Spinal cord (tissue), 10 donors: ENCODE data around the gene CSGALNACT2. TPM values are rescaled to one million over a fixed set of nuclear protein-coding genes. Genes with fewer than 3 reads are reported as not detected.

Experiments used
- DNase-seq, 6 donors: peaks; one replicate each; pipeline versions ENCODE4 v3.0.0 to v3.0.0-alpha.2; 2013 to 2015; ENCODE audit warnings: low spot score in 6 of 6, low read depth in 4 of 6
- H3K27ac ChIP-seq: one replicate; pipeline ENCODE4 v1.5.1; 2013; ENCODE audit warnings: low read depth, low read length, control low read depth
- H3K27me3 ChIP-seq: one replicate; pipeline ENCODE4 v1.6.1; 2013; ENCODE audit warnings: low read length; ENCODE audit not compliant: control insufficient read depth, insufficient read depth
- H3K36me3 ChIP-seq: one replicate; pipeline ENCODE4 v1.6.1; 2013; ENCODE audit warnings: low read length; ENCODE audit not compliant: control insufficient read depth, insufficient read depth
- H3K4me1 ChIP-seq: one replicate; pipeline ENCODE4 v1.6.1; 2013; ENCODE audit warnings: low read length; ENCODE audit not compliant: control insufficient read depth, insufficient read depth
- H3K4me3 ChIP-seq: one replicate; pipeline ENCODE4 v1.5.1; 2013; ENCODE audit warnings: low read depth, low read length, control low read depth
- H3K9me3 ChIP-seq: one replicate; pipeline ENCODE4 v1.6.1; 2013; ENCODE audit warnings: low read length; ENCODE audit not compliant: control insufficient read depth, insufficient read depth
- WGBS: methylation state at CpG from one replicate; pipeline ENCODE4 v1.1.5; 2013; ENCODE audit warnings: missing lambda C conversion rate; ENCODE audit not compliant: insufficient coverage; 5-methylcytosine and 5-hydroxymethylcytosine counted together
- polyA plus RNA-seq, 2 donors: library from polyadenylated mRNA; unstranded; fragments of 120-200 nt; gene quantifications; one replicate each; pipeline ENCODE4 v1.2.1, GENCODE V29; 2013; ENCODE audit not compliant: insufficient read length in 2 of 2
- total RNA-seq, 2 donors: library from RNA; depleted of rRNA in 1 of 2; stranded (reverse); fragments of 120-200 nt in 1 of 2; fragments of >200 nt in 1 of 2; gene quantifications; one replicate each; pipeline versions ENCODE4 v1.2.3 to v1.2.4, GENCODE V29; 2013 to 2014
- donor health status: healthy.

Gene CSGALNACT2
- total and polyA plus RNA-seq, 4 donors: 14.6 to 28.8 (median 19.3) TPM

DNA sequence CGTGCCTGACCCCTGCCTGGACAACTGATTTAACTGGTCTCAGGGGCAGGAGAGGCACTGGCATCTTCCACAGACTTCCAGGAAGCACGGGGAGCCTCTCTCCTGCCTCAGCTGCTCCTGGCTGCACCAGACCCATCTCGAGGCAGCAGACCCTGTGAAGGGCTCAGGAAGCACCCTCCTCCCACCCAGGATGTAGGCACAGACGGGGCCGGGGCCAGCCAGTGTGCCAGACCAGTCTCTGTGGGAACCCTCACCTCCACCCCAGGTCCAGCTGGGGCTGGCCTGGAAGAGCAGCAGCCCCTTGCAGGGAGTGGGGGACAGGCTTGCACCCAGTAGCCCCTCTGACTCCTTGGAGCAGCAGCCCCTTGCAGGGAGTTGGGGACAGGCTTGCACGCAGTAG lies 72.3 kb downstream of the CSGALNACT2 start:
- H3K4me3 ChIP-seq: no peak overlapping the region
- 71% methylated on average over 4 of the region's 6 CpGs for WGBS
- peaks cover 24% of the 10 kb centered on the region for H3K4me1 ChIP-seq
- DNase-seq: no peak
- no peak overlapping the region for H3K27ac ChIP-seq
- no peaks in the 10 kb centered on the region for H3K9me3 ChIP-seq
- no peaks in the 10 kb centered on the region for H3K27me3 ChIP-seq
- peaks cover 6% of the 10 kb centered on the region for H3K36me3 ChIP-seq

DNA sequence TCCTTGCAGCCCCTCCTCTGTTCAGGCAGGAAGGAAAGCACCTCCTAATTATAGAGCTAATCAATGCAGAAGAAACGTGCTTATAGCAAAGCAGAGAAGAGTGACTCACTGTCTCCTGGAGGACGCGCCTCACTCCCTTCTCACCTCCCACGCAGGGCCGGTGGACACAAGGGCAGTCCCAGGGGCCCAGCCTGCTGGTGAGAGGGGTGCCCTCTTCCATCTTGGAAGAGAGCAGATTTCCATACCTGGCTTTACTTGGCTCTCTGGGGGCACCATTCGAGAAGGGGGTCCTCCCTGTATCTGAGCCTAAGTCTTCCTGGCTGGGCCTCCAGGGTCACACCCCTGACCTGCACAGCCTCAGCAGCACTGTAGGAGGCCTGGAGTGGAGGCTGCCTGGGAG lies 72.8 kb downstream of the CSGALNACT2 start:
- Histone ChIP-seq H3K27me3 (no peaks in the 10 kb centered on the region), H3K9me3 (no peaks in the 10 kb centered on the region), H3K4me1 (peaks cover 27% of the 10 kb centered on the region), H3K4me3 (no peak overlapping the region), H3K27ac (no peak overlapping the region), H3K36me3 (peaks cover 3% of the 10 kb centered on the region)
- WGBS: 81% methylated on average over 5 of the region's 6 CpGs
- DNase-seq: no peak

DNA sequence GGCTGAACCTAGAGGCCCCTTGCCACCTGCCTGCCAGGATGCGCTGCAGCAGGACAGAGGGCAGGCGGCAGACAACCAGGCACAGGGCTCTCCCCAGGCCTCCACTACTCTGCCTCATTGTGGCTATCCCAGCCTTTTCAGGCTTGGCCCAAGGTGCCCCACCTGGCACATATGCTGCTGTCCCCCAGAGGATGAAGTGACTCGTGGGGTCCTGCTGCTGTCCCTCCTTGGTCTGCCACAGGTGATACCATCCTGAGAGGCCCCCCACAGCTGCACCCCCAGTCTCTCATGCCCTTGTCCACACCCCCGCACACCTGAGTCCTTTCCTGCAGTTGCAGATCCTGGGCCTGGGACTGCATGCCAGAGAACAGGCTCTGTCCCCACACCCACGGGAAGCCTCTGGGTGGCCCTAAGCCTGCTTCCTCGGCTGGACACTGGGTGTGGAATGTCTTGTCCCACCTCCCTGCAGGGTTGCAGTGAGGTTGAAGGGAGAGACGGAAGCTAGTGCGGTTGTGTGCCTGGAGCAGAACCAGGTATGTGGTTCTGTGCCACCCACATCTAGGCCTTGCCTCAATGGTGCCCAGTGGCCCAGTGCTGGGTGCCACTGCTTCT lies 73.3 kb downstream of the CSGALNACT2 start:
- WGBS: 82% methylated on average over 8 of the region's 8 CpGs

DNA sequence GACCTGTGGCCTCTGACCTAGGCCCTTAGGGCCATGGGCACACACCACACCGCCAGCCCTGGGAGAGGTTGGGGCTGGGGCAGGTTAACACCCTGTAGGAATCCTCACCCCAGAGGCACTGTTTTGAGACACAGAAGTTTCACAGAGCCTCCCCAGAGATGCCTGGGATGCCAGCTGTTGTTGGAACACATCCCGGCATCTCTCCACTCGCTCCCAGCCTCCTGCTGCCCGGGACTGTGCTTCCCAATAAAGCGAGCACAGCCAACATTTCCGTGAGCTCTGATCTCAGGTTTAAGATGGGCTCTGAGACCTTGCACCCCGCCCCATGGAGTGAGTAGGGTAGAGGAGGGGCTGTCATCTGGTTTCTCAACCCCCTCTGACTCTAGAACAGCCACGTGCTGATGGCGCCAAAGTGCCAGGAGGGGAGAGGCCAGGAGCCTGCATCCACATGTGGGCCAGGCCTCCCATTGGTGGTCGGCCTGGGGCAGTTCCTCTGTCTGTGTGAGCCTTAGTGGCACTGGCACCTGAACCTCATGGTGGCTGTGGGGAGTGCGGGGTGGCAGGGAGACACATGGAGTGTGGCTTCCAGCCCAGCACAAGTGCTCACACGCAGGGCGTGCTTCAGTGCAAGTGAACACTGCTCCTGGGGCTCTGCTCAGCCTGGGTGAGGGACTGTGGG lies 73.9 kb downstream of the CSGALNACT2 start:
- WGBS: 59% methylated on average over 12 of the region's 13 CpGs
- no peaks in the 10 kb centered on the region for H3K27me3 ChIP-seq
- DNase-seq: peak in 2 of 6 donors; percentile 55 to 60

More for the DNA sequence above, 73.3 kb downstream of the CSGALNACT2 start:
- Histone ChIP-seq H3K4me1 (peaks cover 31% of the 10 kb centered on the region), H3K27me3 (no peaks in the 10 kb centered on the region), H3K9me3 (no peaks in the 10 kb centered on the region), H3K36me3 (peaks cover 3% of the 10 kb centered on the region), H3K27ac (no peak overlapping the region), H3K4me3 (no peak overlapping the region)
- no peak for DNase-seq

DNA sequence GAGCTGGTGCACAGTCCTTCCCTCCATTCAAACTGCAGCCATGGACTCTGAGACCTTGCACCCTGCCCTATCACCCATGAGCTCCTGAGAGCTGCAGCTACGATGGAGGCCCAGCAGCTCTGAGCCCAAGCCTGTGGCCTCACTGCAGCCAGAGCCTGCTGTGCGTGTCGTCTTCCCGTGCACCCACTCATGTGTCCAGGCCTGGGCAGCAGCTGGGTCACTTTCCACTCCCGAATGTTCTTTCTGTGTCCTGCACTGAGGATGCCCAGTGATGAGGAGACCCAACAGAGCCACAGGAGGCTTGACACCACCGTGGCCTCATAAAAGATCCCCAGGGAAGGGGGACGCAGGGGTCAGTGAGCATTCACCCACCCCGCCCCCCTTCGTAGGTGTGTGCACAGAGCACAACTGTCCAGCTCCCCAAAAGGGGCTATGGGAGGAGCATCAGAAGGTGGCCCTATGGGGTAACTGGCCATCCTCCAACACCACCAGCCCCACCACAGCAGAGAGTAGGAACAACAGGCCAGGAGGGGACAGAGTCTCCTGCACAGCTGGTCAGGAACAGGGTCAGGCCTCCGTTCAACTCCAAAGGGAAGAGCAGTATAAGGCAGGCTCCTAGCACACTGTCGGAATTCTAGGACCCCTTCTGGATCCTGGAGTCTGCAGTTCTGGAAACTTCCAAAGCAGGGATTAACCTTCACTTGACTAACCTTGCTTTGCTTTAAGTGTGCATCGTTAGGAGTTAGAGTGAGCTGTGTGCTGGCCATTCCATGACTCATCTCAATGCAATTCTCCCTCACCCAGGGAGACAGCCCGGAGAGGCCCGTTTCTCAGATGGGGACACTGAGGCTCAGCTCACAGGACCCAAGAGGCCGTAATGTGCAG lies 76.1 kb downstream of the CSGALNACT2 start:
- Histone ChIP-seq H3K36me3 (peaks cover 5% of the 10 kb centered on the region), H3K4me3 (no peak overlapping the region), H3K4me1 (peaks cover 48% of the 10 kb centered on the region), H3K27ac (no peak overlapping the region), H3K27me3 (no peaks in the 10 kb centered on the region), H3K9me3 (no peaks in the 10 kb centered on the region)
- no peak for DNase-seq
- 85% methylated on average over 12 of the region's 15 CpGs for WGBS

More for the DNA sequence above, 73.9 kb downstream of the CSGALNACT2 start:
- Histone ChIP-seq H3K36me3 (peaks cover 3% of the 10 kb centered on the region), H3K27ac (no peak overlapping the region), H3K4me3 (no peak overlapping the region), H3K9me3 (no peaks in the 10 kb centered on the region), H3K4me1 (peaks cover 33% of the 10 kb centered on the region)

DNA sequence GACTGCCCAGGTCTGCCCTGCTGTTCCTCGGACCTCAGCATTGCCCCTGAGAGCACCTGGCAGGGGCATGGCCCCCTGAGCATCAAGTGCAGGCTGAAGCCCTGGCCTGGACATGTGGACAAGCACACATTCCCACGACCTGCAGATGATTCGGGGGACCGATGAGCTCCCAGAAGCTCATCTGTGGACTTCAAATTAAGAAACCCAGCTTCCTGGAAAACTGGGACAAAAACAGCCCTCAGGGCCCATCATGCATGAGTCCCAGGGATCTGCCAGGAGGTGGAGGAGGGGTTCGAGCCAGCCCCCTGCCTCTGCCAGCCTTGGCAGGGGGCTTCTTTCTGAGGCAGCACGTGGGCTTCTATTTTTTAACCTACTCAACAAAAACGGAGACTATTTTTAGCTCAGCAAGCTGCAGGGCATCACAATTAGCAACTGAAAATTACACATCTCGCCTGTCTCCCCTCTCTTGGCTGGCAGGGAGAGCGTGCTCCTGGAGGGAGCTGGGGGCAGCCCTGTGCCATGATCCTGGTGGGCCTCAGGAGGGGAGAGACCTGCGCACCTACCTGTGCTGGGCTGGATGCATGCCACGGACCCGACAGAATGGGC lies 76.8 kb downstream of the CSGALNACT2 start:
- Histone ChIP-seq H3K27ac (no peak overlapping the region), H3K27me3 (no peaks in the 10 kb centered on the region), H3K9me3 (no peaks in the 10 kb centered on the region), H3K4me3 (no peak overlapping the region), H3K4me1 (peaks cover 56% of the 10 kb centered on the region), H3K36me3 (peaks cover 5% of the 10 kb centered on the region)
- WGBS: 37% methylated on average over 8 of the region's 12 CpGs
- peak in 2 of 6 donors; percentile 76 to 90 for DNase-seq

DNA sequence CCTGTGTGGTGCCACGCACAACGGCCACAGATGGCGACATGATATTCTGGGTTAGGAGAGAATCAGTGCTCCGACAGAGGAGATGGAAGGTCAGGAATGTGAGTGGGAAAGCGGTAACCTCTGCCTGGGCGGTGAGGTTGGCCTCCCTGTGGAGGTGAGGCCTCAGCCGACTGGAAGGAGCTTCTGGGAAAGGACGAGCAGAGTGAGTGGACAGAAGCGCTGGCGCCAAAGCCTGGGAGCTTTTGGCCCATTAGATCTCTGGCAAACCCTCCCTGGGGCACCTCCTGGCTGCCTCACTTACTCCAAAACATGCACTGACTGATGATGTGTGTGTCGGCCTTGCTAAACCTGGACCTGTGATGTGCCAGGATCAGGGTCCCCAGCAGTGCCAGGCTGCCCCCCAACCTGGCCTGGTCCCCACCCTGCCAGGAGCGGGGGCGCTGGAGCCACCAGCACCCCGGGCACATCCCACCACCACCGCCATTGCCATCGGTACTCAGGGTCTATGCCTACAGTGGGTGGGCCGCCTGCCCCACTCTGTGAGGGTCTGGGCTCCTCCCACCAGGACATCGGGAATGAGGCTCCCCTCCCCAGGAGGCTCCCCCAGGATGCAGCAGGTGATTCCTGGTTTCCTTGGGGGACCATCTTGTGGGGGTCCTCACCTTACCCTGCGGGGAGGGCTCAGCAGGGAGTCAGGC lies 77.7 kb downstream of the CSGALNACT2 start:
- no peak for DNase-seq
- H3K4me1 ChIP-seq: peaks cover 60% of the 10 kb centered on the region
- no peak overlapping the region for H3K27ac ChIP-seq
- peaks cover 5% of the 10 kb centered on the region for H3K36me3 ChIP-seq
- H3K9me3 ChIP-seq: no peaks in the 10 kb centered on the region
- H3K4me3 ChIP-seq: no peak overlapping the region
- no peaks in the 10 kb centered on the region for H3K27me3 ChIP-seq
- 78% methylated on average over 15 of the region's 19 CpGs for WGBS

DNA sequence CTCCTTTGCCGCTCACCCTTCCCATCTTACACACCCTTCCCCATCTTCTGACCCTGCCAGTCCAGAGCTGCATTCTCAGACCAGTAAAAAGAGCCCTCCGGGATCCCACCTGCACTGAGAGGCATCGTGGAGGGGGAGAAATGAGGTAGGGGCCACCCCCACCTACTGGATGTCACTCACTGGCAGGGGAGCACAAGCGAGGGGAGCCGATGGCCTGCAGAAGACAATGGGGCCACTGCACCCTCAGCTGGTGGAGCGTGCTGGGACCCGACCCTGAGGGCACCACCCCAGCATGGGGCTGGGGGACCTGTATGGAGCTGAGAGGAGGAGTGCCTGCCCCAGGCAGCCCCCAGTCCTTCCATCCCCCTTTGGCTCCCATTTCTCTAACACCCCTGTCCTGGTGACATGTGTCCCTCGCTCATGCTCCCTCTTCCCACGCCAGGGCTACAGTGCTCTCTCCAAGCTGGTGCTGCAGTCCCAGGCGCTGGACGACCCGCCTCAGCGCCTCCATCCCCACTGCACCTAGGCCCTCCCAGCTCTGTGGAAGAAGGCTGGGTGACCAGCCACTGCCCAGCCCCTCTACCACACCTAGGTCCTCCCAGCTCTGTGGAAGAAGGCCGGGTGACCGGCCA lies 78.8 kb downstream of the CSGALNACT2 start:
- WGBS: 95% methylated on average over 11 of the region's 15 CpGs
- no peaks in the 10 kb centered on the region for H3K9me3 ChIP-seq
- no peak for DNase-seq
- H3K27ac ChIP-seq: no peak overlapping the region
- no peak overlapping the region for H3K4me3 ChIP-seq
- H3K4me1 ChIP-seq: peaks cover 62% of the 10 kb centered on the region
- H3K27me3 ChIP-seq: no peaks in the 10 kb centered on the region
- H3K36me3 ChIP-seq: peaks cover 8% of the 10 kb centered on the region
